Measurements from ENCODE around the gene OXNAD1.

Gene OXNAD1

GRCh38 chr3:16300307-16300706 is 35.3 kb downstream of the OXNAD1 start:
- Histone ChIP-seq H3K4me1 (ENCODE audit: control insufficient read depth in 1 of 2, insufficient read depth in 1 of 2, low read depth in 1 of 2, low read length in 1 of 2) (no peaks in the 10 kb centered on the region), H3K9me3 (no peaks in the 10 kb centered on the region), H3K36me3 (peaks cover 26% of the 10 kb centered on the region), H3K27me3 (no peaks in the 10 kb centered on the region), H3K4me3 (ENCODE audit: low read depth in 1 of 2, low read length in 1 of 2) (no peak overlapping the region), H3K27ac (no peak overlapping the region)
- no peak for TF ChIP-seq CTCF (IDR thresholded peaks at IDR 0.05)

GRCh38 chr3:16300881-16301359 is 35.9 kb downstream of the OXNAD1 start:
- H3K27ac ChIP-seq, result no peak overlapping the region
- H3K36me3 ChIP-seq, result peaks cover 29% of the 10 kb centered on the region
- no peaks in the 10 kb centered on the region for H3K4me1 ChIP-seq (ENCODE audit: control insufficient read depth in 1 of 2, insufficient read depth in 1 of 2, low read depth in 1 of 2, low read length in 1 of 2)
- no peaks in the 10 kb centered on the region for H3K9me3 ChIP-seq
- H3K27me3 ChIP-seq, result no peaks in the 10 kb centered on the region
- no peak for TF ChIP-seq CTCF (IDR thresholded peaks at IDR 0.05)
- H3K4me3 ChIP-seq (ENCODE audit: low read depth in 1 of 2, low read length in 1 of 2), result no peak overlapping the region

- Histone ChIP-seq H3K36me3 (peaks cover 29% of the 10 kb centered on the region), H3K4me3 (ENCODE audit: low read depth in 1 of 2, low read length in 1 of 2) (no peak overlapping the region), H3K9me3 (no peaks in the 10 kb centered on the region), H3K27ac (no peak overlapping the region), H3K27me3 (no peaks in the 10 kb centered on the region), H3K4me1 (ENCODE audit: control insufficient read depth in 1 of 2, insufficient read depth in 1 of 2, low read depth in 1 of 2, low read length in 1 of 2) (no peaks in the 10 kb centered on the region)
- TF ChIP-seq CTCF (IDR thresholded peaks at IDR 0.05), result no peak
Observed at GRCh38 chr3:16301507-16301906, 36.5 kb downstream of the OXNAD1 start.

- Histone ChIP-seq H3K27me3 (no peaks in the 10 kb centered on the region), H3K4me3 (ENCODE audit: low read depth in 1 of 2, low read length in 1 of 2) (no peak overlapping the region), H3K36me3 (peaks cover 29% of the 10 kb centered on the region), H3K9me3 (no peaks in the 10 kb centered on the region), H3K27ac (no peak overlapping the region), H3K4me1 (ENCODE audit: control insufficient read depth in 1 of 2, insufficient read depth in 1 of 2, low read depth in 1 of 2, low read length in 1 of 2) (no peaks in the 10 kb centered on the region)
- TF ChIP-seq CTCF (IDR thresholded peaks at IDR 0.05), result no peak
Observed at GRCh38 chr3:16302082-16302631, 37.1 kb downstream of the OXNAD1 start.

GRCh38 chr3:16303037-16303575 is 38.1 kb downstream of the OXNAD1 start:
- no peak for TF ChIP-seq CTCF (IDR thresholded peaks at IDR 0.05)
- Histone ChIP-seq H3K36me3 (peaks cover 29% of the 10 kb centered on the region), H3K27me3 (no peaks in the 10 kb centered on the region), H3K4me3 (ENCODE audit: low read depth in 1 of 2, low read length in 1 of 2) (no peak overlapping the region), H3K9me3 (no peaks in the 10 kb centered on the region), H3K27ac (no peak overlapping the region), H3K4me1 (ENCODE audit: control insufficient read depth in 1 of 2, insufficient read depth in 1 of 2, low read depth in 1 of 2, low read length in 1 of 2) (no peaks in the 10 kb centered on the region)
